Activated CD4-positive, alpha-beta T cell treated with anti-CD3 and anti-CD28 coated beads, Interleukin-2, amount 50 U/mL, for 1 hour (primary cell): ENCODE measurements around the gene PGAP1.

ENCODE experiments used
- DNase-seq: peaks from one replicate; pipeline ENCODE4 v3.0.0-alpha.2; 2020

PGAP1 gene

GRCh38 chr2:196876364-196876763 is 50.1 kb downstream of the PGAP1 start:
- no peak for DNase-seq

GRCh38 chr2:196875414-196875813 is 51.1 kb downstream of the PGAP1 start:
- no peak for DNase-seq

GRCh38 chr2:196873511-196873910 is 53.0 kb downstream of the PGAP1 start:
- DNase-seq: no peak

- no peak for DNase-seq
These were observed 71.9 kb downstream of the PGAP1 start for GRCh38 chr2:196854629-196855028.

- DNase-seq: no peak
These were observed 73.0 kb downstream of the PGAP1 start for GRCh38 chr2:196853301-196854087.

- DNase-seq: no peak
These were observed 75.4 kb downstream of the PGAP1 start for GRCh38 chr2:196851088-196851487.

GRCh38 chr2:196849895-196850294 is 76.6 kb downstream of the PGAP1 start:
- no peak for DNase-seq

- no peak for DNase-seq
These were observed 80.2 kb downstream of the PGAP1 start for GRCh38 chr2:196846295-196846694.

GRCh38 chr2:196845371-196845770 is 81.1 kb downstream of the PGAP1 start:
- no peak for DNase-seq

- DNase-seq: no peak
These were observed 86.3 kb downstream of the PGAP1 start for GRCh38 chr2:196840171-196840570.

- no peak for DNase-seq
These were observed 86.9 kb downstream of the PGAP1 start for GRCh38 chr2:196839574-196839973.

GRCh38 chr2:196836440-196836839 is 90.1 kb downstream of the PGAP1 start:
- no peak for DNase-seq

GRCh38 chr2:196830701-196831100 is 95.8 kb downstream of the PGAP1 start:
- DNase-seq: no peak

GRCh38 chr2:196827356-196827755 is 99.2 kb downstream of the PGAP1 start:
- DNase-seq: no peak

GRCh38 chr2:196823750-196824522 is 102.6 kb downstream of the PGAP1 start:
- DNase-seq: no peak

- no peak for DNase-seq
These were observed 105.3 kb downstream of the PGAP1 start for GRCh38 chr2:196821195-196821594.

GRCh38 chr2:196809260-196809659 is 117.2 kb downstream of the PGAP1 start, which contains the start of gene C2orf66:
Gene C2orf66 (minus strand): TSS chr2:196809355. CDS start chr2:196809336, 19 bp downstream.
- no peak for DNase-seq

GRCh38 chr2:196808083-196808665 is 118.3 kb downstream of the PGAP1 start:
- DNase-seq: no peak

- DNase-seq: no peak
These were observed 122.1 kb downstream of the PGAP1 start for GRCh38 chr2:196804381-196804780.

- DNase-seq: no peak
These were observed 124.1 kb downstream of the PGAP1 start for GRCh38 chr2:196802401-196802800.

GRCh38 chr2:196801674-196802261 is 124.7 kb downstream of the PGAP1 start:
- DNase-seq: no peak

- no peak for DNase-seq
These were observed 127.5 kb downstream of the PGAP1 start for GRCh38 chr2:196798980-196799379.

- DNase-seq: no peak
These were observed 133.6 kb downstream of the PGAP1 start for GRCh38 chr2:196792865-196793264.
